ENCODE results near the gene PARVB. TPM values are rescaled to one million over a fixed set of nuclear protein-coding genes. Genes with fewer than 3 reads are reported as not detected.

PARVB gene
- total and polyA plus RNA-seq, 9 of the 15 experiments (the other 6 are each of a cell fraction or from before 2014, with no cell fraction given) = 1.1 to 59.2 (median 29.2) TPM

DNA sequence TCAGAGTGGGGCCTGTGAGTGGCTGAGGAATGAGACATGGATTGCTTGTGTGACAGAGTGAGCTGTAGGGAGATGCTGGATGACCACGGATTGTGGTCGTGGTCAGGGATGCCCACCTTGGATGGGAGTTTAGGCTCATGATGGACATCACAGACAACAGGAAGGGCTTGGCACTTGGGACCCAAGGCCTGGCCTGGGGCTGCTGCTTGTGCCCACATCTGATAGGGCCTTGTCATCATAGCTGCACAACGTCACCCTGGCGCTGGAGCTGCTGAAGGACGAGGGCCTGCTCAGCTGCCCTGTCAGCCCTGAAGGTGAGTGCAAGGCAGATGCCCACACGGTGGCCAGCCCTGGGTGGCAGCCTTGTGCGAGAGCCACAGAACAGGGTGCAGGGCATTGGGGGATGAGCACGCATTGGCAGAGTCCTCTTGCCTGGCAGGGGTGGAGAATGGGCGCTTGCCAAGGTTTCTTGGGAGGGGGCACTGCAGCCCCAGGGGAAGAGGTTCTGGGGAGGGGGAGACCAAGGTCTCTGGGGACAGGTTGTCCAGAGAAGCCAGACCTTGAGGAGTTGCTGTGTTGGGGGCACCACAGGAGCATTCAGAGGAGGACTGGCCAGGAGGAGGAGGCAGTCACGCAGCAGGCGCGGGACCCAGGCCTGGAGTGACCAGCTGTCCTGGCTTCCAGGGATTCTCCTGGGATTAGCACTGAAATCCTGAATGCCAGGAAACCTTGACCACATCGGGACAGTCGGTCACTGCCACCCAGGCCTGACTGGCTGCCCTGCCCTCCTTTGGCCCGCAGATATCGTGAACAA lies 181.6 kb downstream of the PARVB start:
- Histone ChIP-seq H3K9me3 (replicated peaks; ENCODE audit: control insufficient read depth, insufficient read depth, low read depth, low read length) (no peaks in the 10 kb centered on the region), H4K20me1 (replicated peaks; ENCODE audit: control insufficient read depth, insufficient read depth, low read length) (no peaks in the 10 kb centered on the region), H3K36me3 (ENCODE audit: control insufficient read depth, insufficient read depth, low read length) (no peaks in the 10 kb centered on the region), H3K9ac (ENCODE audit: insufficient read depth in 1 of 2, low read depth in 2 of 2, low read length in 2 of 2) (no peak overlapping the region; a peak in 1 of 4 replicates), H3K9me1 (ENCODE audit: control insufficient read depth, insufficient read depth, low read length) (no peaks in the 10 kb centered on the region), H3K27ac (ENCODE audit: extremely low read depth, low read depth, low read length) (no peak overlapping the region), H3K79me2 (ENCODE audit: control insufficient read depth, insufficient read depth, low read length) (no peaks in the 10 kb centered on the region), H3K4me2 (ENCODE audit: insufficient read depth, low read length) (no peak overlapping the region), H3K4me1 (replicated peaks in 1 of 2; ENCODE audit: control insufficient read depth in 2 of 2, insufficient read depth in 2 of 2, low read length in 2 of 2) (peaks cover 0 to 5% of the 10 kb centered on the region in 2 experiments; a peak in 1 of 5 replicates), H3K4me3 (no peak overlapping the region), H3K27me3 (ENCODE audit: control insufficient read depth in 2 of 2, insufficient read depth in 2 of 2, low read length in 2 of 2) (peaks cover 3 to 33% of the 10 kb centered on the region in 2 experiments; a peak in 3 of 5 replicates), H2AFZ (ENCODE audit: low read depth, low read length) (no peak overlapping the region)
- WGBS (ENCODE audit: insufficient coverage, low coverage, missing lambda C conversion rate) = 3% methylated on average over 16 of the region's 16 CpGs
- ATAC-seq (no peak), FAIRE-seq (no peak), DNase-seq (ENCODE audit: extremely low read depth in 1 of 4, low spot score in 3 of 4) (no peak)
- TF ChIP-seq ZNF644 (tag; IDR thresholded peaks at IDR 0.05; ENCODE audit: low read depth) (no peak), ZKSCAN3 (CRISPR knock-in tag; IDR thresholded peaks at IDR 0.05) (no peak), ZMIZ1 (IDR thresholded peaks at IDR 0.05; ENCODE audit: low read depth in 2 of 2, low read length in 2 of 2) (no peak), ZSCAN29 (IDR thresholded peaks at IDR 0.05) (no peak), MECOM (CRISPR knock-in tag; IDR thresholded peaks at IDR 0.05) (no peak), SMAD3 (CRISPR knock-in tag; conservative IDR thresholded peaks at IDR 0.05) (no peak), ZNF124 (CRISPR knock-in tag; IDR thresholded peaks at IDR 0.05) (no peak), ADNP (tag; IDR thresholded peaks at IDR 0.05) (no peak), ZNF311 (CRISPR knock-in tag; IDR thresholded peaks at IDR 0.05) (no peak), HDAC6 (IDR thresholded peaks at IDR 0.05; ENCODE audit: low read depth, low read length) (no peak), IRF2 (CRISPR knock-in tag; IDR thresholded peaks at IDR 0.05) (no peak), ZNF586 (CRISPR knock-in tag; conservative IDR thresholded peaks at IDR 0.05) (no peak), CTBP1 (IDR thresholded peaks at IDR 0.05; ENCODE audit: borderline replicate concordance) (no peak), IRF1 (CRISPR knock-in tag; IDR thresholded peaks at IDR 0.05; ENCODE audit: borderline replicate concordance) (no peak)
- TF ChIP-seq, protein P1, sequence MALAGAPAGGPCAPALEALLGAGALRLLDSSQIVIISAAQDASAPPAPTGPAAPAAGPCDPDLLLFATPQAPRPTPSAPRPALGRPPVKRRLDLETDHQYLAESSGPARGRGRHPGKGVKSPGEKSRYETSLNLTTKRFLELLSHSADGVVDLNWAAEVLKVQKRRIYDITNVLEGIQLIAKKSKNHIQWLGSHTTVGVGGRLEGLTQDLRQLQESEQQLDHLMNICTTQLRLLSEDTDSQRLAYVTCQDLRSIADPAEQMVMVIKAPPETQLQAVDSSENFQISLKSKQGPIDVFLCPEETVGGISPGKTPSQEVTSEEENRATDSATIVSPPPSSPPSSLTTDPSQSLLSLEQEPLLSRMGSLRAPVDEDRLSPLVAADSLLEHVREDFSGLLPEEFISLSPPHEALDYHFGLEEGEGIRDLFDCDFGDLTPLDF (CRISPR knock-in tag; IDR thresholded peaks at IDR 0.05) = no peak
- in situ Hi-C loops (cut with MboI) (no loop called here), intact Hi-C loops (cut with micrococcal nuclease) (no loop called here)
- ChIA-PET POLR2A (interaction anchor here (0.8 kb wide), 1 partner anchor 970 kb away, joined by 3 read pairs; no protein-coding TSS in a partner anchor), CTCF (ENCODE audit: low intra/inter-chr PET ratio) (no interaction called here)
- BruUV-seq (replicated peaks) = no TSS peak
